Kidney (tissue), 14 donors: ENCODE results near the gene AAMDC. TPM values are rescaled to one million over a fixed set of nuclear protein-coding genes. Genes with fewer than 3 reads are reported as not detected.

Source experiments
- DNase-seq, 5 donors: peaks; one replicate each; pipeline ENCODE4 v3.0.0-alpha.2; 2013 to 2020
- FAIRE-seq: peaks from 2 replicates; lab custom pipeline; 2012; peaks lifted over from hg19 to GRCh38; lab: Jason Lieb, UNC
- H3K27ac ChIP-seq, 2 donors: one replicate each; pipeline ENCODE4 v1.7.0; 2013; ENCODE audit warnings: low read depth in 2 of 2, low read length in 2 of 2, inconsistent platforms in 1 of 2
- H3K27me3 ChIP-seq: one replicate; pipeline ENCODE4 v1.7.1; 2013; ENCODE audit warnings: low read length, inconsistent platforms; ENCODE audit not compliant: control insufficient read depth, insufficient read depth
- H3K36me3 ChIP-seq, 3 donors: one replicate each; pipeline versions ENCODE4 v1.7.0 to v1.7.1; 2013; ENCODE audit warnings: low read length in 3 of 3, control low read depth in 1 of 3, inconsistent platforms in 1 of 3; ENCODE audit not compliant: insufficient read depth in 3 of 3, control insufficient read depth in 2 of 3
- H3K4me1 ChIP-seq, 3 donors: one replicate each; pipeline versions ENCODE4 v1.7.0 to v1.7.1; 2013; ENCODE audit warnings: low read length in 3 of 3, inconsistent platforms in 1 of 3, low read depth in 1 of 3; ENCODE audit not compliant: control insufficient read depth in 2 of 3, insufficient read depth in 2 of 3
- H3K4me3 ChIP-seq, 3 donors: one replicate each; pipeline versions ENCODE4 v1.7.0 to v1.8.1; 2013; ENCODE audit warnings: low read length in 3 of 3, control low read depth in 1 of 3, inconsistent platforms in 1 of 3
- H3K9ac ChIP-seq, 3 donors: one replicate each; pipeline versions ENCODE4 v1.7.0 to v1.7.1; 2013; ENCODE audit warnings: low read length in 3 of 3, control low read depth in 1 of 3, inconsistent platforms in 1 of 3
- H3K9me3 ChIP-seq, 3 donors: one replicate each; pipeline versions ENCODE4 v1.7.0 to v1.7.1; 2013; ENCODE audit warnings: low read length in 3 of 3, control low read depth in 1 of 3, inconsistent platforms in 1 of 3; ENCODE audit not compliant: control insufficient read depth in 2 of 3, insufficient read depth in 1 of 3
- intact Hi-C: fragments of 100-400 bp; cut with DNase I; formaldehyde crosslinking; loops from one replicate; pipeline ENCODE4 v1.11.1; 2022
- polyA plus RNA-seq: library from polyadenylated mRNA; stranded (reverse); fragments of 350-450 nt; fragmentation: Illumina TruSeq; extraction: RNeasy Lipid Tissue Mini Kit (QIAGEN cat#74804); gene quantifications from one replicate; pipeline ENCODE4 v1.2.3, GENCODE V29; 2014; ENCODE audit warnings: low read depth, low replicate concordance; ENCODE audit not compliant: insufficient read depth
- total RNA-seq: library from RNA; stranded (reverse); fragmentation: NEBNext Ultra II Directional; extraction: Animal tissue kit (Norgen Biotek cat#: 25700); gene quantifications from one replicate; pipeline ENCODE4 v1.2.1, GENCODE V29; 2021
- TF ChIP-seq, protein P1 (sequence below): IDR thresholded peaks from 3 replicates; pipeline ENCODE4 v1.5.1; 2012; ENCODE audit warnings: mild to moderate bottlenecking, moderate library complexity, borderline replicate concordance; ENCODE audit not compliant: insufficient read depth; ENCODE audit errors: extremely low read depth
- donor health status: control.
- donor health status: control.
- donor health status: control.
- donor health status: control.
- donor health status: control.
- donor health status: DM: yes; HTN: yes; CAD: no.
- donor health status: Normal renal cell carcinoma (clear cell type).

Gene AAMDC
- total and polyA plus RNA-seq, 2 donors from 2014 or later = 35.8 to 70.8 TPM

GRCh38 chr11:77865805-77866204 is 44.9 kb downstream of the AAMDC start:
- DNase-seq (no peak), FAIRE-seq (no peak)
- Histone ChIP-seq H3K36me3 (peaks cover 0 to 2% (median 0%) of the 10 kb centered on the region in 3 donors), H3K9ac (no peak overlapping the region), H3K4me3 (no peak overlapping the region), H3K9me3 (no peaks in the 10 kb centered on the region), H3K27me3 (no peaks in the 10 kb centered on the region), H3K4me1 (no peaks in the 10 kb centered on the region), H3K27ac (no peak overlapping the region)
- intact Hi-C loops = no loop called here
- TF ChIP-seq, protein P1, sequence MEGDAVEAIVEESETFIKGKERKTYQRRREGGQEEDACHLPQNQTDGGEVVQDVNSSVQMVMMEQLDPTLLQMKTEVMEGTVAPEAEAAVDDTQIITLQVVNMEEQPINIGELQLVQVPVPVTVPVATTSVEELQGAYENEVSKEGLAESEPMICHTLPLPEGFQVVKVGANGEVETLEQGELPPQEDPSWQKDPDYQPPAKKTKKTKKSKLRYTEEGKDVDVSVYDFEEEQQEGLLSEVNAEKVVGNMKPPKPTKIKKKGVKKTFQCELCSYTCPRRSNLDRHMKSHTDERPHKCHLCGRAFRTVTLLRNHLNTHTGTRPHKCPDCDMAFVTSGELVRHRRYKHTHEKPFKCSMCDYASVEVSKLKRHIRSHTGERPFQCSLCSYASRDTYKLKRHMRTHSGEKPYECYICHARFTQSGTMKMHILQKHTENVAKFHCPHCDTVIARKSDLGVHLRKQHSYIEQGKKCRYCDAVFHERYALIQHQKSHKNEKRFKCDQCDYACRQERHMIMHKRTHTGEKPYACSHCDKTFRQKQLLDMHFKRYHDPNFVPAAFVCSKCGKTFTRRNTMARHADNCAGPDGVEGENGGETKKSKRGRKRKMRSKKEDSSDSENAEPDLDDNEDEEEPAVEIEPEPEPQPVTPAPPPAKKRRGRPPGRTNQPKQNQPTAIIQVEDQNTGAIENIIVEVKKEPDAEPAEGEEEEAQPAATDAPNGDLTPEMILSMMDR = no peak

DNA sequence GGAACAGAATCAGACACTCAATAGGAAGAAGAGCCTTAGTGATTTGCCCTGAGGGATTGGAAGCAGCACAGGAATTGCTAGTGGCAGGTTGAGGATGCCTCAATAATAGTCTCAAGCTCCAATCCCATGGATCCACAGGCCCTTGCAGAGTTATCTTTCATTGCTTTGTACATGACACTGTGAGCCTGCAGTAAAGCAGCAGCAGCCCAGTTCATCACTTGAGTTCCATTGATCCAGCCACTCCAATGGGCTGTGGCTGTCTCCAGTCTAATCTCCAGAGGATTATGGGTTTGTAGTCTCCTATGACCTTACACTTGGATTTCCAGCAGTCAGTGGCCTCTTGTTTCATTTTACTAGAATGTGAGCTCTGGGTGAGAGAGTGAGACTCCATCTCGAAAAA is 45.4 kb downstream of the AAMDC start:
- FAIRE-seq (no peak), DNase-seq (no peak)
- intact Hi-C loops = no loop called here
- TF ChIP-seq, protein P1 = no peak
- no peak overlapping the region for H3K27ac ChIP-seq
- H3K27me3 ChIP-seq = no peaks in the 10 kb centered on the region
- no peak overlapping the region for H3K9ac ChIP-seq
- no peak overlapping the region for H3K4me3 ChIP-seq
- H3K9me3 ChIP-seq = no peaks in the 10 kb centered on the region
- no peaks in the 10 kb centered on the region for H3K4me1 ChIP-seq
- H3K36me3 ChIP-seq = peaks cover 0 to 2% (median under 1%) of the 10 kb centered on the region in 3 donors

- Histone ChIP-seq H3K9me3 (no peaks in the 10 kb centered on the region), H3K27me3 (no peaks in the 10 kb centered on the region), H3K27ac (no peak overlapping the region), H3K36me3 (peaks cover under 1 to 8% (median 2%) of the 10 kb centered on the region in 3 donors), H3K4me1 (no peaks in the 10 kb centered on the region), H3K4me3 (no peak overlapping the region), H3K9ac (no peak overlapping the region)
- FAIRE-seq (no peak), DNase-seq (no peak)
- intact Hi-C loops = no loop called here
- TF ChIP-seq, protein P1 = no peak
These were observed 47.8 kb downstream of the AAMDC start for GRCh38 chr11:77868744-77869143.

GRCh38 chr11:77871855-77872254 is 50.9 kb downstream of the AAMDC start:
- FAIRE-seq = no peak
- H3K4me1 ChIP-seq = no peaks in the 10 kb centered on the region
- intact Hi-C loops = no loop called here
- no peak overlapping the region for H3K4me3 ChIP-seq
- H3K9ac ChIP-seq = no peak overlapping the region
- peaks cover 2 to 10% (median 4%) of the 10 kb centered on the region in 3 donors for H3K36me3 ChIP-seq
- no peak for DNase-seq
- H3K9me3 ChIP-seq = no peaks in the 10 kb centered on the region
- no peak overlapping the region for H3K27ac ChIP-seq
- TF ChIP-seq, protein P1 = no peak
- no peaks in the 10 kb centered on the region for H3K27me3 ChIP-seq
